ENCODE measurements around the gene TTC4.

Gene TTC4, protein sequence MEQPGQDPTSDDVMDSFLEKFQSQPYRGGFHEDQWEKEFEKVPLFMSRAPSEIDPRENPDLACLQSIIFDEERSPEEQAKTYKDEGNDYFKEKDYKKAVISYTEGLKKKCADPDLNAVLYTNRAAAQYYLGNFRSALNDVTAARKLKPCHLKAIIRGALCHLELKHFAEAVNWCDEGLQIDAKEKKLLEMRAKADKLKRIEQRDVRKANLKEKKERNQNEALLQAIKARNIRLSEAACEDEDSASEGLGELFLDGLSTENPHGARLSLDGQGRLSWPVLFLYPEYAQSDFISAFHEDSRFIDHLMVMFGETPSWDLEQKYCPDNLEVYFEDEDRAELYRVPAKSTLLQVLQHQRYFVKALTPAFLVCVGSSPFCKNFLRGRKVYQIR

DNA sequence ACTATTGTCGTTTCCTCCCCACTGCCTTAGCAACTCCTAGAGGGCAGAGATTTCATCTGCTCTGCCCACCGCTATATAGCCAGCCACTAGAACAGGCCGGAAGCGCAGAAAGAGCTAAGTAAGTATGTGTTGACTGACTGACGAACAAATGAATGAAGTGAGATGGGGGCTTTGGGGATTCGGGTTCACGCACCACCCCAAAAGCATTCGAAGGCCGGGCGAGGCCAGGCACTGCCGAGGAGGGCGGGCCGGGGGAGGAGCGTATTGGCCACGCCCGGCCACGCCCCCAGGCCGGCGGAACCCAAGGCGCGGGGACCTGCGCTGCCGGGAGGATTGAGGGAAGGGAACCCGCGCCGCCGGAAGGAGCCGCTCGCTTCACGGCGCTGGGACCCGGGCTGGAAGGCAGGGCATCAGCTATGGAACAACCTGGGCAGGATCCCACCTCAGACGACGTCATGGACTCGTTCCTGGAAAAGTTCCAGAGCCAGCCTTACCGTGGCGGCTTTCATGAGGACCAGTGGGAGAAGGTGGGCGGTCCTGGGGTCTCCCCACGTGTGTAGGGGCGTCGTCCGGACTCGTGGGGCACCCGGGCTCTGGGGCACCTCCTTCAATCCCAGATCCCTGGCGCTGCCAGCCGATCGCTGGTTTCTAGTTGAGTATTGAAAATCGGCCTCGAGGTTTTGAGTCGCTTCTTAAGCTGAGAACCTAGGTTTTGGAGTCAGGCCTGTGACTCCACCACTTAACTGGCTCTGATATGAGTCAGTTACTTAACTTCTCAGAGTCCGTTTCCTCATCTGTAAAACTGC, at the start of gene TTC4:
Gene TTC4 (plus strand): TSS at position 369 of the 806 bp plus-strand sequence. CDS start 48 bp downstream, at position 417.
- peak; percentile 39 to 47 for DNase-seq (ENCODE audit: low read depth in 2 of 2)

DNA sequence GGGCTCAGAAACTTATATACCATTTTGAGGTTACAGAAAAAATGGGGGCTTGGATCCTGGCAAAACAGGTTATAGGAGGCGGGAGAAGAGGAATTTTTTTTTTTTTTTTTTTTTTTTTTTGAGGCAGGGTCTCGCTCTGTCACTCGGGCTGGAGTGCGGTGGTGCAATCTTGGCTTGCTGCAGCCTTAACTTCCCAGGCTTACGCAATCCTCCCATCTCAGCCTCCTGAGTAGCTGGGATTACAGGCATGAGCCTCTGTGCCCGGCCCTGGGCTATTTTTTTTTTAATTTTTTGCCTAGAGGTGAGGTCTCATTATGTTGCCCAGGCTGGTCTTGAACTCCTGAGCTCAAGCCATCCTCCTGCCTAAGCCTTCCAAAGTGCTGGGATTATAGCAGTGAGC, 49.3 kb upstream of the TTC4 start:
- no peak for DNase-seq (ENCODE audit: low read depth in 2 of 2)

DNA sequence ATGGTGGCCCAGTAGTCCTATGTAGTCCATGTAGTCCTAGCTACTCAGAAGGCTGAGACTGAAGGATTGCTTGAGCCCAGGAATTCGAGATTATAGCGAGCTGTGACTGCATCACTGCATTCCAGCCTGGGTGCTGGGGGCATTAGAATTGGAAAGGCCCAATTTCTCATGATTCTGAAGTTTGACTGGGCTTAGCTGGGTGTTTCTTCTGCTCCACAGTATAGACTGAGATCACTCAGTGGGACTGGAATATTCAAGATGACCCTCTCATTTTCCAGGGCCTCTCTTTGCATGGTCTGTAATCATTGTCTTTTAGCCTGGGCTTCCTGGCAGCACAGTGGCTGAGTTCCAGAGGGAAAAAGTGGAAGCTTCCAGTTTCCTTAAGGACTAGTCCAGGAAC, 47.9 kb upstream of the TTC4 start:
- DNase-seq (ENCODE audit: low read depth in 2 of 2): no peak

DNA sequence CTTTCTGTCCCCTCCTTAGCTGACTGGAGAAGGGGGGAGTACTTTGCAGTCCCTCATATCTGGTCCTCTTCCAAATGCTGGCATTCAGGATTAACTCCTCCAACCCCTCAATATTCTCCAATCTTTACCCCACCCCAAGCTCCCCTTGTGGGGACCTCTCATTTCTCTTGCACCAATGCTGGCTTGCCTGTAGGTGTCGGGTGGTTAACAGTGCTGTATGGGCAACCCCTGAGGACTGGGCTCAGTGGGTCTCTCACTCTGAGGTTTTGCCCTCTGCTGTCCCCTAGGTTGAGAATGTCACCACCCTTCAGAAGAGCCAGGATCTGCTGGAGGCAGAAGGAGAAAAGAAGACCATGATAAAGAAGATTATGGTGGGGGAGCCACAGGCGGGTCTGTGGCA, 47.1 kb upstream of the TTC4 start:
- DNase-seq (ENCODE audit: low read depth in 2 of 2): no peak

DNA sequence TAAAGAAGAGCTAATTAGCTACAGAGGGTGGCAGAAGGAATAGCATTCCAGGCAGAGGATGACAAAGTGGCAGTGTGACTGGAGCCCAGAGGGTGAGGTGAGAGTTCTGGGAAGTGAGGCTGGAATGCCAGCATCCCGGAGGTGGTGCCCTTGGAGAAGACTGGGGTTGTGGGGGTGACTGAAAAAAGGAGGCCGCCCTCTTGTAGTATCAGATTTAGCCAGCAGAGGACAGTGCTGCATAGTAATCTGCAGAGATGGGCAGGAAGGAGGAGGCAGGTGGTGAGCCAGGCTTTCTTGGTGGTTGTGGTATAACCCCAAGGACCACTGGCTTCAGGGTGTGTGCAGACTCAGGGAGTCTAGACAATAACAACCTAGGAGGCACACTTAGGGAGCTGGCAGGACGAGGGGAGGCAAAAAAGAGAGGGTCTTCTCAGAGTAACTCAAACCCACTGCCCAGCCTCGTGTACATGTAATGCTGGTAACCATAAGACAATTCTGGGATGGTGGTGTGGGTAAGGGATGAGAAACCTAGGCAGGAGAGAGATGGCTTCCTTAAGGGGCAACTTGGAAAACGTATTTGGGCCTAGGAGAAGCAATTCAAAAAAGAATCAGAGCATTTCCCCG, 43.6 kb upstream of the TTC4 start:
- DNase-seq (ENCODE audit: low read depth in 2 of 2): peak in 1 of 2 experiments; percentile 5

DNA sequence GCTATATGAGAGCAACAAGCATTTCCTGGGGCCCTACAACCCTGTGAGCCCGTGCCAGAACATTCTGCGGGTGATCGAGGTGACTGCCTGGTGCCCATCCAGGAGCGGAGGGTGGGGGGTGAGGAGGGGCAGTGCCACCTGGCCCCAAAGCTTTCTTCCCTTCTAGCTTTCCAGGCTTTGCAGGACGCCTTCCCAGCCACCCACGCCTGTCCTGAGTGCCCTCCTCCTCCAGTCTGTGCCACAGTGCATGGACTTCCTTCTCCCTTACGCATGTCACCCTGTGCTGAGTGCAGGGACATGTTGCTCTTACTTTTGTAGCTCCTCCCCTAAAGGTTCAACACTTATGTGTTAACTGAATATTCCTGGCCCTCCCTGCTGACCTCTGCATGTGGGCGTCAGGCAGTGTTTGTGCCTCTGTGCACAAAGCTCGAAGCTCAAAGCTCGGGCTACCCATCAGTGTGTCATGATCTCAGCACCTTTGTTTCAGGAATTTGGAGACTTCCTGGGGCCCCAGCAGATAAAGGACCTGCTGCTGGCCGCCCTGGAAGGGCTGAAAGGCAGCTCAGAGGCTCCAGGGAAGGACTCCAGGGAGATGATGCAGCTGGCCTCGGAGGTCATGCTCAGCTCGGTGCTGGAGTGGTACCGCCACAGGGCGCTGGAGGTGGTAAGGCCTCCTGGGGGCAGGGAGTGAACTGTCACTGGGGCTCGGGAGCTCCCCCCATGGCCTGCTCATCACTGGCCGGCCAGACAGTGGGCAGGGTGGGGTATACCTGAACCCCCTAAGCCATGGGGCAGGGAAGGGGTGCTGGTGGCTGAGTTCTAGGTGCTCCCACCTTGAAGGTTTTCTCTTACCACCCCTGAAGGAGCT, 36.7 kb upstream of the TTC4 start:
- DNase-seq (ENCODE audit: low read depth in 2 of 2): no peak

DNA sequence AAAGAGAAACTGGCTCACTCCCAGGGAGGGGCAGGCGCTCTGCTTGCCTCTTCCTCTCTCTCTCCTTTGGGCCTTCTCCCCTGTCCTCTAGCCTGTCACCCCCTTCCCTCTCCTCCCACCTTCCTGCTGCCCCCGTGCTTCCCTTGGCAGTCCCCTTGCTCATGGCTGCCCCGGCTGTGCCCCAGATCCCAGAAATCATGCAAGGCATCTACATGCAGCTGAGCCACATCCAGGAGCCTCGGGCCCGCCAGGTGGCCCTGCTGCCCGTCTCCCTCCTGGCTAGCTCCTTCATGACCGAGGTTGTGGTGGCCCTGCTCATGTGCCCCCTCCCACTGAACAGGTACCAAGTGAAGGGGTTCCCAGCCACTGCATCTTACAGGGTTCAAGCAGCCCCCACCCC, 36.0 kb upstream of the TTC4 start:
- no peak for DNase-seq (ENCODE audit: low read depth in 2 of 2)

DNA sequence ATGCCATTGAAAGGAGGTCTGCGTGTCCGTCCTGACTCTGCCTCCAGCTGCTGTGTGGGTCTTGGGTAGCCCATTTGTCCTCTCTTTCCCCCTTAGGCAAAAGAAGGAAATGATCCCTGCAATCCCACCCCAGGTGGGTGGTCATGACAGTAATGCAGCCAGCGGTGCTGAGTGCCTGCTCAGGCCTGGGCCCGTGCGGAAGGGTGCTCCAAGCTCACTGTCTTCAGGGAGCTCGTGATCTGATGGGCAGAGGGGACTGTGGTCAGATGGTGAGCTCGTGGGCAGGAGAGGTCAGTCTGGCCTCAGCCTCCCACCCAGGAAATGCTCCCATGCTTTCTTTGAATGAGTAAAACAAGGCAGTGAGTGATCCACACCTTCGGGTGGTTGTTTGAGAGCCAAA, 35.3 kb upstream of the TTC4 start:
- DNase-seq (ENCODE audit: low read depth in 2 of 2): no peak

DNA sequence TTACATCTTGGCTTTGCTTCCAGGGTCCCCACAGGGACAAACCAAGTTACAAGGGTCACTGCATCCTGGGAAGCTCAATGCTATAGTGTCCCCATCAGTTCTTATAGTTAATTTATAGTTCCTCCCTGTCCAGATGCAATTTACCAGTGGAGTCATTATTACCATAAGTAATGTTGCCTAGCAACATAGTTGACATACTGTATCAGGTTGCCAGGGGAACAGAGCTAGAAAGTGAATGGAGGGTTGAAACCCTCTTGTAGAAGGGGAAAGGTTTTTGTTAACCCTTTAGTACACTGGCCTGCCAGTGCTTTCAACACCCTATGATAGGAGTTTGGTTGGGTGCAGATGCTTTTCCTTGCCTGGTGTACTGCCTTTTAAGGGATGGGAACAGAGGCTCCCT, 34.3 kb upstream of the TTC4 start:
- no peak for DNase-seq (ENCODE audit: low read depth in 2 of 2)

DNA sequence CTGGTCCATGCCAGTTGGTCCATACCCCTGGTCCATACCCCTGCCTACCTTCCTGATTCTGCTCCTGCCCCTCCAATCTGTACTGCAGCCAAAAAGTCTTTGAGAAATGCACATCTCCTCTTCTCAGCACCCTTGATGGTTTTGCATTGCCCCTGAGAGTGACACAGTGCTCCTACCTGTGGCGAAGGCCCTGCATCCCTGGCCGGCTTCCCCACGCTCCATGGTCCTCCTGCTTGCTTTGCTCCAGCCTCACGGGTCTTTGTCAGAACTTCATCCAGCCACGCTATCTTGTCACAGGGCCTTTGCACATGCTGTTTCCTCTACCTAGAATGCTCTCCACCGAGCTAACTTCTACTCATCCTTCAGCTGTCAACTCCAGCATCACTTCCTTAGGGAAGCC, 32.2 kb upstream of the TTC4 start:
- no peak for DNase-seq (ENCODE audit: low read depth in 2 of 2)

DNA sequence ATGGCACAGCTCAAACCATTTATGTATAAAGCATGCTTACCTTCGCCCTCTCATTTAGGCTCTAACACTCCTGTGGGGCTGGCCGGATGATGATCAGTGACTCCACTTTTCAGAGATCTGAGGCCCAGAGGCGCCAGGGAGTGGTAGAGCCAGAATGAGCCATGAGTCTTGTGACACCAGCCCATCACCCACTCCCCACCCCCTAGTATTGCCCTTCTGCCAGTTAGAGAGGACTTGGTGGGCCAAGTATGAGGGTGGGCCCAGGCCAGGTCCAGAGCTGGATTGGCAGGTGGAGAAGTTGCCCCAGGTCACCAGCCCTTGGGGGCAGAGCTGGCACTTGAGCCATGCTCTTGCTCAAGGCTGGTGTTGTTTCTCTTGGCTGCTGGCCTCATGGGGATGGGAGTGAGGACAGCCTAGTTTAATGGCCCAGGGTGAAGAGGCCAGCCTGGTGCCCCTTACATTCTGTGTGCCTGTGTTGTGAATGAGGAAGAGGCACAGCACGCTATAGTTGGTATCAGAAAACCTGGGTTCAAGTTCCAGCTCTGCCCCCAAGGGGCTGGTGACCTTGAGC, 30.2 kb upstream of the TTC4 start:
- no peak for DNase-seq (ENCODE audit: low read depth in 2 of 2)

DNA sequence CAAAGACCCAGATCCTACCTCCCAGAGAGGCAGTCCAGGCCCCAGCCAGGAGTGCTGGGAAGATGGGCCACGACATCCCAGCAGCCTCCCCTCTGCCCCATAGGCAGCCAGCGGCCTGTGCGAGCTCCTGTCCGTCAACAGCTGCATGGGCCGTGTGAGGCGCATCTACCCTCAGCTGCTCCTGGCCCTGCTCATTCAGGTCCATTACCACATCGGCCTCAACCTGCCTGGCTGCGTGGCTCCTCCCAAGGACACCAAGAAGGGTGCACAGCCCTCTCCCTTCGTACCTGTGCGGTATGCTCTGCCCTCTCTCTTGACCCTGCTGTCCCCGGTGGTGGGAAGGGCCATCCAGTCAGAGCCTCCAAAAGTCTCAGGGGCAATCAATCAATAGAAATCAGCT, 29.5 kb upstream of the TTC4 start:
- no peak for DNase-seq (ENCODE audit: low read depth in 2 of 2)

DNA sequence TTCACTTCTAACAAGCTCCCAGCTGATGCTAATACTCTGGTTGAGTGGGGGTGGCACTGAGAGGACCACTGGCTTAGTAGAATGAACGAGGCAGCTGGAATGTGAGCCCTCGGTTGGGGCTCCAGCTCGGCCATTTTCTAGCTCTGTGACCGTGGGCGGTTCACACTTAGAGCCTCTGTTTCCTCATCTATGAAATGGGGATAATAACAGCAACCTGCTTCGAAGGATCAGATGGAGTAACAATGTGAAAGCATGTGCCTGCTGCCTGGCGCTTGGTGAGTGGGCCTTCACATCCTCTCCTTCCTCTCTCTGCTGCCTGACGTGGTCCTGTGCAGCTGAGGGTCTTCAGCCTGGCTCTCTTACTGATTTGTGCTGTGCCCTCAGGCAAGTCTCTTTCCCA, 20.9 kb upstream of the TTC4 start:
- no peak for DNase-seq (ENCODE audit: low read depth in 2 of 2)

DNA sequence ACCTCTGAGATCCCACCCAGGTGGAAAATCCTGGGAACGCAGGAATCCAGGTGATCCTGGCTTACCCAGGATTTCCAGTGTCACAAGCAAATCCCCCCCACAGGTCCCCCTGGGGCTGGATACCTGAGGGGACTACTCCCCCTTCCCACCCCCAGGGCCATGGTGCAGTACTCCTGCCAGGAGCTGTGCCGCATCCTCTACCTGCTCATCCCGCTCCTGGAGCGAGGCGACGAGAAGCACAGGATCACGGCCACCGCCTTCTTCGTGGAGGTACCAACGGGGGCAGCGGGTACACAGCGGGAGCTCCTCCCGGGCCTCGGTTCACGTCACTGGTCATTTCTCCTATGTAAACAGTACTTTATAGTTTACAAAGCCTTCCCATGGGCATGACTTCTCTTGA, 20.4 kb upstream of the TTC4 start:
- no peak for DNase-seq (ENCODE audit: low read depth in 2 of 2)

DNA sequence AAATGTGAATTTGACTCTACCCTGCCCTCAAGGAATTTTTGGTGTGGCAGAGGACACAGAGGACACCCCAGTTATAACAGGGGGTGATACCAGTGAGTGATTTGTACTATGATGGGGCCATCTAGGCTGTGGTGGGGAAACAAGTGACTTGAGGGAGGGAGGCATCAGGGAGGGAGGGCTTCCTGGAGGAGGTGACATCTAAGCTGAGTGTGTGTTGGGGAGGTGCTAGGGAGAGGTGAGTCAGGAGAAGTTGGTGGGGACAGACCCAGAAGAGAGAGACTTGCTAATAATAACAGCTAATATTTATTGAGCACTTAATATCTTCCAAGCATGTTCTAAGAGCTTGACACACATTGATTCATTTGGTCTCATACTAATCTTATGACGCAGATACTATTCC, 19.9 kb upstream of the TTC4 start:
- no peak for DNase-seq (ENCODE audit: low read depth in 2 of 2)

DNA sequence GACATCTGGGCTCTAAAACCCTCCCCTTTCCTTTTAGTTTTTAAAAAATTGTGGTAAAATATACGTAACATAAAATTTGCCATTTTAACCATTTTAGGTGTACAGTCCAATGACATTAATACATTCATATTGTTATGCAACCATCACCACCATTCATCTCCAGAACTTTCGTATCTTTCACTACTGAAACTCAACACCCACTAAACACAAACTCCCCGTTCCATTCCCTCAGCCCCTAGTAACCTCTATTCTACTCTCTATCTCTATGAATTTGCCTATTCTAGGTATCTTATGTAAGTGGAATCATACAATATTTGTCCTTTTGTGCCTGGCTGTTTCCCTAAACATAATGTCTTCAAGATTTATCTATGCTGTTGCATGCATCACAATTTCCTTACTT, 19.4 kb upstream of the TTC4 start:
- DNase-seq (ENCODE audit: low read depth in 2 of 2): no peak

DNA sequence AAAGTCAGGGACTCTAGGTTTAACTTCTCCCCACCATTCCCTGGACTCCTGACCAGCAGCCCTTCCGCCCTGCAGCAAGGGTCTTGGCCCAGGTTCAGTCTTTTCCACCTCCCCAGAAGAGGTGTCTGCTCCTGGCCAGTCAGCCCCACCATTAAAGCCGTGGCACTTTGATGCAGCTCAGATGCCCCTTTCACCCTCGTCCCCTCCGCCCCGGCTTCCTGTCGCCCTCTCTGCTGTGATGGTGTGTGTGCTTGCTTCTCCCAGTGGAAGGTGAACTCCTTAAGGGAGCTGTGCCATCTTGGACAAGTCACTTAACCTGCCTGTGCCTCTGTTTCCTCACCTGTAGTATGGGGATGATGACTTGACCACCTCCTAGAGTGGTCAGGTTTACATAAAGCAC, 17.8 kb upstream of the TTC4 start:
- no peak for DNase-seq (ENCODE audit: low read depth in 2 of 2)

DNA sequence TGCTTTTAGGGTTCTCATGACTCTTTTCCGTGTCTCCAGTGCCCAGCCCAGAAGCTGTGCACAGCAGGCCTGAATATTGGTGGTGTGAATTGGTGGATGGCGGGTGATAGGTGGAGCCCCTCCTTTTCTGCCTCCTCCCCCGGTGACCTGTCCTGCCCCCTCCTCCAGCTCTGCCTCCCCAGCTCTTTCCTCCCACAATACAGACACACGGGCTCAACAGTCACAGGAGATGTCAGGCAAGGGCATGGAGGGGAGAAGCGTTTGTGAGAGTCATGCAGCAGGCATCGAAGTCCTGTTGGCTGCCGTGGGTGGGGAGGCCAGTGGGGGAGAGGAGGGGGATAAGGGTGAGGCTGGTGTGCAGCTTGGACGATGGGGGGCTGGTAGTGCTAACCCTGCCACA, 17.3 kb upstream of the TTC4 start:
- no peak for DNase-seq (ENCODE audit: low read depth in 2 of 2)

DNA sequence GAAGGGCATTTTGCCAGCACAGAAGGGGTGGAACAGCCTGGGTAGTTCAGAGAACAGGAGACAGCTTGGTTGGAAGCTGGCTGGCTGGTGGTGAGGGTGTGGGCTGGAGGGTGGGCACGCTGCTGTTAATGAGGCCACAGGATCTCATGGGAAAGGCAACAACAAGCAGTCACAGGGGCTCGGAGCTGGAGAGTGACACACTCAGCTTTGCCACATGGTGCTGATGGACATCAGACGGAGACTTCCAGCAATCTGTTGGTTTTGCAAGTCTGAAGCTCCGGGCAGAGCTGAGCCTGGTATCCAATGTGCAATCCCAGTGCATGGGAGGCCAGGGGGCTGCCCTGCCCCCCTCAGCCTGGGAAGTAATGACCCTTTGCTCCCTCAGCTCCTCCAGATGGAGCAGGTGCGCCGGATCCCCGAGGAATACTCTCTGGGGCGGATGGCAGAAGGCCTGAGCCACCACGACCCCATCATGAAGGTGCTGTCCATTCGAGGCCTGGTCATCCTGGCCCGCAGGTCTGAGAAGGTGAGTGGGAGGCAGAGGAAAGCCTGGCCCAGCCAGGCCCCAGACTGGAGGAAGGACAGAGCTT, 15.6 kb upstream of the TTC4 start:
- DNase-seq (ENCODE audit: low read depth in 2 of 2): no peak

DNA sequence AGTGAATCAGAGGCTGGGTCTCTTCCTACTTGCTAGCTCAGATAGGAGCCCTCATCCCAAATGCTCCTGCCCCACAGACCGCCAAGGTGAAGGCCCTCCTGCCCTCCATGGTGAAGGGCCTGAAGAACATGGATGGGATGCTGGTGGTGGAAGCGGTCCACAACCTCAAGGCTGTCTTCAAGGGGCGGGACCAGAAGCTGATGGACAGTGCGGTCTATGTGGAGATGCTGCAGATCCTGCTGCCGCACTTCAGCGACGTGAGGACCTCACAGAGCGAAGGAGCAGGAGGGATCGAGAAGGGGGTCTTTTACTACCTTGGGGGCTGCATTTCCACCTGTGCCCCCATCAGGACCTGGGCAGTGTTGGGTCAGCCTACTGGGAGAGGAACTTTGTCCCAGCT, 14.6 kb upstream of the TTC4 start:
- no peak for DNase-seq (ENCODE audit: low read depth in 2 of 2)

DNA sequence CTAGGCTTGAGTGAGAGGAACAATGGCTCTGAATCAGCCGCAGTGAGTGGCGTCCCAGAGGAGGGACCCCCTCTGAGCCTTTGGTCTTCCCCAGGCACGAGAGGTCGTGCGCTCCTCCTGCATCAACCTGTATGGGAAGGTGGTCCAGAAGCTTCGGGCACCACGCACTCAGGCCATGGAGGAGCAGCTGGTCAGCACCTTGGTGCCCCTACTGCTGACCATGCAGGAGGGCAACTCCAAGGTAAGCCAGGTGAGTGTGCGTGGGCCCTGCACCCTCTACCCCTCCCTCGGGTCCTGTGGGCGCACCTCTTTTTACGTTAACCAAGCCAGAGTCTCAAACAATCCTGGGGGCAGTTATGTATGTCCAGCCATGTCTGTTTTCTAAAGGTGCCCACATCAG, 13.7 kb upstream of the TTC4 start:
- DNase-seq (ENCODE audit: low read depth in 2 of 2): no peak

Measured in fibroblast of skin of left biceps (primary cell).